Fibroblast of lung (primary cell): ENCODE data around the gene CRYBG2. TPM values are rescaled to one million over a fixed set of nuclear protein-coding genes. Genes with fewer than 3 reads are reported as not detected.

Experiments used
- DNase-seq, 2 donors: peaks; one replicate each; pipeline versions ENCODE4 v3.0.0 to v3.0.0-alpha.2; 2010; ENCODE audit warnings: low read depth in 2 of 2
- H2AFZ ChIP-seq: 2 replicates; pipeline ENCODE4 v1.5.1; 2012; ENCODE audit warnings: low read length, control low read depth, inconsistent platforms
- H3K27ac ChIP-seq: 2 replicates; pipeline ENCODE4 v1.5.1; 2011; ENCODE audit warnings: low read length, control low read depth; ENCODE audit not compliant: insufficient read depth
- H3K27me3 ChIP-seq: 2 replicates; pipeline ENCODE4 v1.5.1; 2011; ENCODE audit warnings: mild to moderate bottlenecking, low read length; ENCODE audit not compliant: control insufficient read depth, insufficient read depth
- H3K36me3 ChIP-seq: 2 replicates; pipeline ENCODE4 v1.5.1; 2011; ENCODE audit warnings: low read length; ENCODE audit not compliant: control insufficient read depth, insufficient read depth
- H3K4me1 ChIP-seq: 2 replicates; pipeline ENCODE4 v1.5.1; 2011; ENCODE audit warnings: low read length; ENCODE audit not compliant: control insufficient read depth, insufficient read depth; ENCODE audit errors: extremely low read depth
- H3K4me2 ChIP-seq: 2 replicates; pipeline ENCODE4 v1.5.1; 2011; ENCODE audit warnings: low read length, control low read depth; ENCODE audit not compliant: insufficient read depth; ENCODE audit errors: extremely low read depth
- H3K4me3 ChIP-seq, 4 experiments: fragments of 200-600 bp in 1 of 4; sonication (generic) in 1 of 4; replicated peaks in 1 of 4; 2 replicates each; pipeline ENCODE4 v1.5.1; 2011 to 2016; ENCODE audit warnings: low read length in 4 of 4, low read depth in 3 of 4, mild to moderate bottlenecking in 3 of 4, control low read depth in 2 of 4, inconsistent platforms in 1 of 4, mixed read lengths in 1 of 4; ENCODE audit not compliant: insufficient read depth in 1 of 4; ENCODE audit errors: control extremely low read depth in 1 of 4
- H3K79me2 ChIP-seq: 2 replicates; pipeline ENCODE4 v1.5.1; 2012; ENCODE audit warnings: mild to moderate bottlenecking, low read length, inconsistent platforms; ENCODE audit not compliant: control insufficient read depth, insufficient read depth
- H3K9ac ChIP-seq: 2 replicates; pipeline ENCODE4 v1.5.1; 2011; ENCODE audit warnings: mild to moderate bottlenecking, low read length, control low read depth; ENCODE audit not compliant: insufficient read depth
- H3K9me3 ChIP-seq: 2 replicates; pipeline ENCODE4 v1.5.1; 2012; ENCODE audit warnings: low read depth, low read length; ENCODE audit not compliant: control insufficient read depth, insufficient read depth
- H4K20me1 ChIP-seq: 2 replicates; pipeline ENCODE4 v1.5.1; 2011; ENCODE audit warnings: low read length; ENCODE audit not compliant: control insufficient read depth, insufficient read depth; ENCODE audit errors: extremely low read depth
- EZH2 ChIP-seq: IDR thresholded peaks from 2 replicates; pipeline ENCODE4 v1.5.1; 2012; ENCODE audit warnings: low read length, control low read depth, mild to moderate bottlenecking; ENCODE audit errors: missing control alignments
- polyA plus RNA-seq, 2 donors: library from polyadenylated mRNA; depleted of rRNA in 1 of 2; stranded (reverse) in 1 of 2; unstranded in 1 of 2; fragments of >200 nt; gene quantifications; 2 replicates each; pipeline ENCODE4 v1.2.1, GENCODE V29; 2011 to 2012; ENCODE audit warnings: missing spikeins in 1 of 2
- total RNA-seq: library from RNA; depleted of rRNA; stranded (reverse); fragments of >200 nt; gene quantifications from 2 replicates; pipeline ENCODE4 v1.2.1, GENCODE V29; 2014
- TF ChIP-seq, protein P1 (sequence below), 2 donors: IDR thresholded peaks in 1 of 2; conservative IDR thresholded peaks in 1 of 2; 1 replicate in 1 of 2; 2 replicates in 1 of 2; pipeline ENCODE4 v1.5.1; 2011 to 2012; ENCODE audit warnings: low read length in 2 of 2, control low read depth in 1 of 2, inconsistent platforms in 1 of 2, low read depth in 1 of 2, mild to moderate bottlenecking in 1 of 2

The CRYBG2 gene
- total and polyA plus RNA-seq, 2 donors (not counting 1 experiment from before 2014, with no cell fraction given) = not detected

DNA sequence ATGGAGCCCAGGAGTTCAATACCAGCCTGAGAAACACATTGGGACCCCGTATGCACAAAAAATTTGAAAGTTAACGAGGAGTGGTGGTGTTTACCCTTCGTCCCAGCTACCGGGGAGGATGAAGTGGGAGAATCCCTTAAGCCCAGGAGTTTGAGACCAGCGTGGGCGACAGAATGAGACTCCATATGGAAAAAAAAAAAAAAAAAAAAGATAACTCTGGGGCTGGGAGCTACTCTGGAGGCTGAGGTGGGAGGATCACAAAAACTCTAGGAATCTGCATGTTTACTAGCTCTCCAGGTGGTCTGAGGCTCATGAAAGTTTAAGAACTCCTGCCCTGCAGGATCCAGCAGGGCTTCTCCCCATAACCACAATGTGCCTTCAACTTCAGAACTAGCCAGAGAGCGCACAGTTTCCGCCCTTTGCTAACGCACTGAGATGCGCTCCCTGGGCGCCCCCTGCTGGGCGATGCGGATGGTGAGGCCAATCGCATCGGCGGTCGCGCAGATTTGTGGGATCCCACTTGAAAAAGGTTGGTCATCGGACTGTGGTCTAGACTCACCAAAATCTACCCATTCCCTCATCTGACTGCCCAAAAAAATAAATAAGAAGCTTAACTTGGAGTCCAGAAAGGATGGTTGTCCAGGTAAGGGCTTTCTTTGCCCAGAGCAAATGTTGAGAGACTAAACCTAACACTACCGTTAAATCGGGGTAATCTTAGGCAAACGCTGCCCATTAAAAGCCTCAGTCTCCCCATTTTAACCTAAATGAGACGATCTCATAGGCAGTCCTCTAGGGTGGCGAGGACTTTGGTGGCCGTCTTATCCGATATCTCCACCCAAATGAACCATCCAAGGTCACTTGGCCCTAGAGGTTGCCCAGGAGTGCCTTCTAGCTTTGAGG is 9.9 kb upstream of the CRYBG2 start:
- Histone ChIP-seq H3K4me2 (no peak overlapping the region), H3K9ac (no peak overlapping the region), H3K36me3 (no peaks in the 10 kb centered on the region), H2AFZ (no peak overlapping the region), H3K4me3 (no peak overlapping the region), H3K79me2 (no peaks in the 10 kb centered on the region), H3K4me1 (peaks cover 2% of the 10 kb centered on the region), H3K27ac (no peak overlapping the region), H3K9me3 (no peaks in the 10 kb centered on the region), H4K20me1 (no peaks in the 10 kb centered on the region), H3K27me3 (peaks cover 40% of the 10 kb centered on the region)
- TF ChIP-seq EZH2 = no peak
- TF ChIP-seq, protein P1, sequence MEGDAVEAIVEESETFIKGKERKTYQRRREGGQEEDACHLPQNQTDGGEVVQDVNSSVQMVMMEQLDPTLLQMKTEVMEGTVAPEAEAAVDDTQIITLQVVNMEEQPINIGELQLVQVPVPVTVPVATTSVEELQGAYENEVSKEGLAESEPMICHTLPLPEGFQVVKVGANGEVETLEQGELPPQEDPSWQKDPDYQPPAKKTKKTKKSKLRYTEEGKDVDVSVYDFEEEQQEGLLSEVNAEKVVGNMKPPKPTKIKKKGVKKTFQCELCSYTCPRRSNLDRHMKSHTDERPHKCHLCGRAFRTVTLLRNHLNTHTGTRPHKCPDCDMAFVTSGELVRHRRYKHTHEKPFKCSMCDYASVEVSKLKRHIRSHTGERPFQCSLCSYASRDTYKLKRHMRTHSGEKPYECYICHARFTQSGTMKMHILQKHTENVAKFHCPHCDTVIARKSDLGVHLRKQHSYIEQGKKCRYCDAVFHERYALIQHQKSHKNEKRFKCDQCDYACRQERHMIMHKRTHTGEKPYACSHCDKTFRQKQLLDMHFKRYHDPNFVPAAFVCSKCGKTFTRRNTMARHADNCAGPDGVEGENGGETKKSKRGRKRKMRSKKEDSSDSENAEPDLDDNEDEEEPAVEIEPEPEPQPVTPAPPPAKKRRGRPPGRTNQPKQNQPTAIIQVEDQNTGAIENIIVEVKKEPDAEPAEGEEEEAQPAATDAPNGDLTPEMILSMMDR (conservative IDR thresholded peaks at IDR 0.05 in 1 of 2, IDR thresholded peaks at IDR 0.05 in 1 of 2; ENCODE audit: low read depth in 1 of 2, low read length in 2 of 2) = peak; percentile 89 to 95
- DNase-seq = peak; percentile 59 to 75

DNA sequence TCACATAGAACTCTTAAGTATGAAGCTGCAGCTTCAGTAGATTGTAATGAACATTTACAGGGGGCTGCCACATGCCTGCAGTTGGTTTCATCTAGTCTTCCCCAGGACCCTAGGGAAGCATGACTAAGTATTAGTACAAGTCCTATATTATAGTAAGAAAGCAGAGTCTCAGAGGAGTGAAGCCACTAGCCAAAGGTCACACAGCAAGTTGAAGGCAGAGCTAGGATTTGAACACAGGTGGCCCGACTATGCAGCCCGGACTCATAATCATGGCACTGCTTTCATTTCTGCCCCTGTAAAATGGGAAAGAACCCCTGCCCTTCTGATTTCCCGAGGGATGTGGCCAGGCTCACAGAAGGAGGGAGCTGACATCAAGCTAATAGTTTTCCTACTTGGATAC is 8.4 kb upstream of the CRYBG2 start:
- no peaks in the 10 kb centered on the region for H3K79me2 ChIP-seq
- H3K27me3 ChIP-seq = peaks cover 47% of the 10 kb centered on the region

DNA sequence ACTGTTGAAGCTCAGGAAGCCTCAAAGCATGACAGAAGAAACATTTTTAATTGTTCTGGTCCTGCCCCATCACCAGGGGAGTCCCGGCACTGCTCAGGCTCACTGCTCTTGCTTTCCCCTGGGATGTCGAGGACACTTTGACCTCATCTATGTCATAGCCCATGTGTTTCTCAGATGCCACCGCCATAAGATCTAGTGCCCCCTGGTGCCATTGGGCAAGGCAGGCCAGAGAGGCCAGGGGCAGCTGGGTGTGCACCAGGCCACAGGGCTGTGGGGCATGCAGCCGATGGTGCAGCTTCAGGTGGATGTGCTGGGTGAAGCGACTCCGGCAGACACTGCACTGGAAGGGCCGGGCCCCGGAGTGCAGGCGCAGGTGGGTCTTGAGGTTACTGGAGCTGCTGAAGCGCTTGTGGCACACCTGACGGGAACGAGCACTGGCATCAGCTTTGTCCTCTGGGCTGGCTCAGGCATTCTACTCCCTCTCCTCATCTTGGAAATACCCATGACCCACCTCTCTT is 7.7 kb upstream of the CRYBG2 start:
- Histone ChIP-seq H3K27me3 (peaks cover 47% of the 10 kb centered on the region), H3K4me1 (peaks cover 2% of the 10 kb centered on the region), H3K36me3 (no peaks in the 10 kb centered on the region), H3K79me2 (no peaks in the 10 kb centered on the region), H2AFZ (no peak overlapping the region), H3K9me3 (no peaks in the 10 kb centered on the region), H3K9ac (no peak overlapping the region), H3K4me3 (no peak overlapping the region), H3K4me2 (no peak overlapping the region), H4K20me1 (no peaks in the 10 kb centered on the region), H3K27ac (no peak overlapping the region)
- no peak for DNase-seq
- TF ChIP-seq EZH2 = no peak
- TF ChIP-seq, protein P1 (conservative IDR thresholded peaks at IDR 0.05 in 1 of 2, IDR thresholded peaks at IDR 0.05 in 1 of 2; ENCODE audit: low read depth in 1 of 2, low read length in 2 of 2) = no peak

More for the DNA sequence above, 8.4 kb upstream of the CRYBG2 start:
- Histone ChIP-seq H2AFZ (no peak overlapping the region), H3K27ac (no peak overlapping the region), H3K4me1 (peaks cover 2% of the 10 kb centered on the region), H3K4me3 (no peak overlapping the region), H3K9ac (no peak overlapping the region), H3K4me2 (no peak overlapping the region), H4K20me1 (no peaks in the 10 kb centered on the region), H3K9me3 (no peaks in the 10 kb centered on the region), H3K36me3 (no peaks in the 10 kb centered on the region)
- no peak for DNase-seq
- TF ChIP-seq EZH2 = no peak
- TF ChIP-seq, protein P1 (conservative IDR thresholded peaks at IDR 0.05 in 1 of 2, IDR thresholded peaks at IDR 0.05 in 1 of 2; ENCODE audit: low read depth in 1 of 2, low read length in 2 of 2) = no peak
